Vagina (tissue), 2 donors: ENCODE measurements around the gene HHATL. TPM values are rescaled to one million over a fixed set of nuclear protein-coding genes. Genes with fewer than 3 reads are reported as not detected.

ENCODE experiments used
- DNase-seq, 2 donors: peaks; one replicate each; pipeline ENCODE4 v3.0.0-alpha.2; 2017; ENCODE audit errors: extremely low spot score in 2 of 2
- H3K27ac ChIP-seq: fragments of 200-600 bp; sonication (generic); one replicate; pipeline ENCODE4 v1.5.1; 2019
- H3K27me3 ChIP-seq: fragments of 200-600 bp; sonication (generic); one replicate; pipeline ENCODE4 v1.5.1; 2019
- H3K36me3 ChIP-seq, 2 donors: fragments of 200-600 bp; sonication (generic); one replicate each; pipeline ENCODE4 v1.5.1; 2017 to 2019
- H3K4me1 ChIP-seq: fragments of 200-600 bp; sonication (generic); one replicate; pipeline ENCODE4 v1.5.1; 2019
- H3K4me3 ChIP-seq, 2 donors: fragments of 200-600 bp; sonication (generic); 1 replicate in 1 of 2; 2 replicates in 1 of 2; pipeline ENCODE4 v1.5.1; 2016 to 2019
- H3K9me3 ChIP-seq: fragments of 200-600 bp; sonication (generic); one replicate; pipeline ENCODE4 v1.5.1; 2019
- POLR2A ChIP-seq, 2 donors: fragments of 450-650 bp; IDR thresholded peaks; one replicate each; pipeline ENCODE4 v1.6.1; 2017; ENCODE audit warnings: antibody characterized with exemption in 2 of 2, mild to moderate bottlenecking in 2 of 2, moderate library complexity in 2 of 2
- POLR2AphosphoS5 ChIP-seq, 2 donors: sonication (generic); formaldehyde crosslinking; IDR thresholded peaks; one replicate each; pipeline ENCODE4 v1.9.0; 2017; ENCODE audit warnings: antibody characterized with exemption in 2 of 2, mild to moderate bottlenecking in 2 of 2, low read depth in 1 of 2; ENCODE audit not compliant: insufficient read depth in 1 of 2
- intact Hi-C: fragments of 100-400 bp; cut with DNase I; formaldehyde crosslinking; loops from one replicate; pipeline ENCODE4 v1.15.1; 2023
- total RNA-seq: library from RNA; depleted of rRNA; stranded (reverse); fragments of >200 nt; gene quantifications from one replicate; pipeline ENCODE4 v1.2.3, GENCODE V29; 2016
- TF ChIP-seq, protein P1 (sequence below), 3 experiments: fragments of 450-650 bp in 2 of 3; fragments of 200-600 bp in 1 of 3; sonication (generic) in 1 of 3; IDR thresholded peaks; one replicate each; pipeline ENCODE4 v1.5.1; 2017 to 2019; ENCODE audit warnings: antibody characterized with exemption in 3 of 3, mild to moderate bottlenecking in 2 of 3, moderate library complexity in 2 of 3

The HHATL gene
- total RNA-seq, 1 donor from 2014 or later, result not detected

DNA sequence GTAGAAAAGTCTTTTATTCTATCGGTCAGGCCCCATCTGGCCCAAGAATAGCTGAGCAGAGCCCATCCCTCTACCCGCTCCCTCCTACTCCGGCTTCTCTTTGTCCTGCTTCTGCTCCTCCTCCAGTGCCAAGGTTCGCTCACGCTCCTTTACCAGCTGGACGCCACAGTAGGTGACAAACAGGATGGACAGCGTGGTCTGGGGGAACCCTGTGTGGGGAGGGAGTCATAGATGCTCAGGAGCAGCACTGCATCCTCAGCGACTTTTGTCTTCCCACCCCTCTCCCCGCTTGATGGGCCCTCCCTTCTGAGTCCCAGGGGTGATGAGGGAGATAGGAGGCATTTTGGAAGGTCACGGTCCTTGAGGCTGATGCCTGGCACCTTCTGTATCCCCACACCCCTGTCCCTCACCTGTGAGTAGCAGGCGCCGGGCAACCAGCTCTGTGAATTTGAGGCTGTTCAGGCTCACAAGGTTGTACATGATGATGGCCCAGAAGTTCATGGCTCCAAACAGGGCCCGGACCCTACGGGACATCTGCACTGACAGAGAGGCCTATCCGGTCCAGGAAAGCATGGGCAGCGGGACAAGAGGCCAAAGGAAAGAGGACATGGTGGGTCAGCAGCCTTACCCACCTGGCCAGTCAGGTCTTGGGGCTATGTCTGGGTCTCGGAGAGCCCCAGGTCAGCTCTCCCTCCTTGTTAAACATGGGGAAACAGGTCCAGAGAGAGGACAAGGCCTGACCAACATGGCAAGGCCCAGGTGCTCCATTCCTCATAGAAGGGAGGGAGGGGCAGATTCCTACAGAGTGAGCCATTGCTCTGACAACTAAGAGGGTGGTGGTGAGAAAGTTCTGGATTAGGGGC is 9.7 kb downstream of the HHATL start:
- TF ChIP-seq POLR2AphosphoS5 (IDR thresholded peaks at IDR 0.05; ENCODE audit: insufficient read depth in 1 of 2, low read depth in 1 of 2) (no peak), POLR2A (IDR thresholded peaks at IDR 0.05) (no peak)
- TF ChIP-seq, protein P1, sequence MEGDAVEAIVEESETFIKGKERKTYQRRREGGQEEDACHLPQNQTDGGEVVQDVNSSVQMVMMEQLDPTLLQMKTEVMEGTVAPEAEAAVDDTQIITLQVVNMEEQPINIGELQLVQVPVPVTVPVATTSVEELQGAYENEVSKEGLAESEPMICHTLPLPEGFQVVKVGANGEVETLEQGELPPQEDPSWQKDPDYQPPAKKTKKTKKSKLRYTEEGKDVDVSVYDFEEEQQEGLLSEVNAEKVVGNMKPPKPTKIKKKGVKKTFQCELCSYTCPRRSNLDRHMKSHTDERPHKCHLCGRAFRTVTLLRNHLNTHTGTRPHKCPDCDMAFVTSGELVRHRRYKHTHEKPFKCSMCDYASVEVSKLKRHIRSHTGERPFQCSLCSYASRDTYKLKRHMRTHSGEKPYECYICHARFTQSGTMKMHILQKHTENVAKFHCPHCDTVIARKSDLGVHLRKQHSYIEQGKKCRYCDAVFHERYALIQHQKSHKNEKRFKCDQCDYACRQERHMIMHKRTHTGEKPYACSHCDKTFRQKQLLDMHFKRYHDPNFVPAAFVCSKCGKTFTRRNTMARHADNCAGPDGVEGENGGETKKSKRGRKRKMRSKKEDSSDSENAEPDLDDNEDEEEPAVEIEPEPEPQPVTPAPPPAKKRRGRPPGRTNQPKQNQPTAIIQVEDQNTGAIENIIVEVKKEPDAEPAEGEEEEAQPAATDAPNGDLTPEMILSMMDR (IDR thresholded peaks at IDR 0.05), result no peak
- H3K4me1 ChIP-seq, result no peaks in the 10 kb centered on the region
- no peaks in the 10 kb centered on the region for H3K36me3 ChIP-seq
- intact Hi-C loops, result no loop called here
- H3K4me3 ChIP-seq, result no peak overlapping the region
- H3K27ac ChIP-seq, result no peak overlapping the region
- H3K27me3 ChIP-seq, result no peaks in the 10 kb centered on the region
- H3K9me3 ChIP-seq, result no peaks in the 10 kb centered on the region
- no peak for DNase-seq

DNA sequence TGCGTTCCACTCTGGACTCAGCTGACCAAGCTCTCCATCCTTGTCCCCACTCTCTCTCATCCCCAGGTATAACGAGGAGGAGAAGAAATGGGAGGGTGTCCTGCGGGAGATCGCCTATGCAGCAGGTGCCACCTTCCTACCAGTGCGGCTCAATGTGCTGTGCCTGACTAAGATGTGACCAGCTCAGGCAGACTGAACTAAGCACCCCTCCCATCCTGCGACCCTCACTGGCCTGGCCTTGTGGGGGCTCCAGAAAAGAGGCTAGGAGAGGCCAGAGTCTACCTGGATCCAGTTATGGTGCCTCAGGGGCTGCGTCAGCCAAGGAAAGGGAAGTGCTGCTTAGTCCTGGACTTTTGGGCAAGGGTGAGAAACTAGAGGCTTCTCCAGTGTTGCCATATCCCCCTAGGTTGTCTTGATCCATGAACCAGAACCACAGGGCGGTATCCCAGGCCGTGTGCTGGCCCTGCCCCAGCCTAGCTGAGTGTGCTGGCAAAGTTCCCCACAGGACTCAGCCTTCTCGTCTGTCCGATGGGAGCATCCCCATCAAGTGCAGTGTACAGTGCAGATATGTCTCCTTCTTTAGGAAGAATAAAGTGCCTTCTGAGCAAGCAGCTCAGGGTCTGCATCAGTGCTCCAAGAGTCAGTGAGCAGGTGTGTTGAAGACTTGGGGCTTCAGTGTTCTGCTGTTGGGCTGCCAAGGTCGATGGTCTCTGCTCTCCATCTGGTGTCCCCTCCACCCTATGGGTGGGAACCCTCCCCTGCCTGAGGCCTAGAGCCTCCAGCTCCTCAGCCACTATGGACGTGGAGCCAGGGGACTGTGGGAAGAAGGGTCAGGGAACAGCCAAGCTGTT is 10.6 kb downstream of the HHATL start:
- intact Hi-C loops, result no loop called here
- TF ChIP-seq POLR2A (IDR thresholded peaks at IDR 0.05) (no peak), POLR2AphosphoS5 (IDR thresholded peaks at IDR 0.05; ENCODE audit: insufficient read depth in 1 of 2, low read depth in 1 of 2) (no peak)
- TF ChIP-seq, protein P1 (IDR thresholded peaks at IDR 0.05), result no peak
- Histone ChIP-seq H3K36me3 (no peaks in the 10 kb centered on the region), H3K27ac (no peak overlapping the region), H3K4me3 (no peak overlapping the region), H3K27me3 (no peaks in the 10 kb centered on the region), H3K9me3 (no peaks in the 10 kb centered on the region), H3K4me1 (no peaks in the 10 kb centered on the region)
- DNase-seq, result no peak

GRCh38 chr3:42690766-42691680 is 11.6 kb downstream of the HHATL start:
- Histone ChIP-seq H3K36me3 (no peaks in the 10 kb centered on the region), H3K27ac (no peak overlapping the region), H3K27me3 (no peaks in the 10 kb centered on the region), H3K9me3 (no peaks in the 10 kb centered on the region), H3K4me1 (peaks cover 3% of the 10 kb centered on the region), H3K4me3 (no peak overlapping the region)
- TF ChIP-seq POLR2AphosphoS5 (IDR thresholded peaks at IDR 0.05; ENCODE audit: insufficient read depth in 1 of 2, low read depth in 1 of 2) (no peak), POLR2A (IDR thresholded peaks at IDR 0.05) (no peak)
- TF ChIP-seq, protein P1 (IDR thresholded peaks at IDR 0.05), result no peak
- intact Hi-C loops, result no loop called here
- no peak for DNase-seq

GRCh38 chr3:42690191-42690590 is 12.4 kb downstream of the HHATL start:
- peaks cover 11% of the 10 kb centered on the region for H3K4me1 ChIP-seq
- H3K4me3 ChIP-seq, result no peak overlapping the region
- no peaks in the 10 kb centered on the region for H3K9me3 ChIP-seq
- no peaks in the 10 kb centered on the region for H3K27me3 ChIP-seq
- intact Hi-C loops, result no loop called here
- DNase-seq, result no peak
- H3K27ac ChIP-seq, result no peak overlapping the region
- H3K36me3 ChIP-seq, result no peaks in the 10 kb centered on the region
- no peak for TF ChIP-seq POLR2AphosphoS5 (IDR thresholded peaks at IDR 0.05; ENCODE audit: insufficient read depth in 1 of 2, low read depth in 1 of 2)
